Stomach (tissue), 9 donors: ENCODE measurements around the gene CCL17. TPM values are rescaled to one million over a fixed set of nuclear protein-coding genes. Genes with fewer than 3 reads are reported as not detected.

Experiments
- DNase-seq, 2 donors: peaks; one replicate each; pipeline versions ENCODE4 v3.0.0 to v3.0.0-alpha.2; 2013 to 2019
- H3K27ac ChIP-seq, 5 donors: fragments of 200-600 bp in 4 of 5; sonication (generic) in 4 of 5; one replicate each; pipeline ENCODE4 v1.5.1; 2013 to 2019; ENCODE audit warnings: mild to moderate bottlenecking in 1 of 5, moderate library complexity in 1 of 5
- H3K27me3 ChIP-seq, 3 donors: fragments of 200-600 bp; sonication (generic); one replicate each; pipeline ENCODE4 v1.5.1; 2017 to 2019; ENCODE audit warnings: mixed run types in 1 of 3
- H3K36me3 ChIP-seq, 4 donors: fragments of 200-600 bp; sonication (generic); 1 replicate in 3 of 4; 2 replicates in 1 of 4; pipeline ENCODE4 v1.5.1; 2016 to 2019
- H3K4me1 ChIP-seq, 4 donors: fragments of 200-600 bp; sonication (generic); one replicate each; pipeline ENCODE4 v1.5.1; 2016 to 2019
- H3K4me3 ChIP-seq, 4 donors: fragments of 200-600 bp; sonication (generic) in 3 of 4; one replicate each; pipeline ENCODE4 v1.5.1; 2016 to 2019; ENCODE audit warnings: mild to moderate bottlenecking in 1 of 4
- H3K9me3 ChIP-seq, 4 donors: fragments of 200-600 bp; sonication (generic); one replicate each; pipeline ENCODE4 v1.5.1; 2016 to 2019
- CTCF ChIP-seq, 7 experiments: fragments of 450-650 bp in 4 of 7; fragments of 200-600 bp in 3 of 7; sonication (generic) in 3 of 7; IDR thresholded peaks; one replicate each; pipeline ENCODE4 v1.5.1; 2016 to 2019; ENCODE audit warnings: antibody characterized with exemption in 7 of 7, control low read depth in 2 of 7, mild to moderate bottlenecking in 1 of 7
- EP300 ChIP-seq: sonication (generic); formaldehyde crosslinking; IDR thresholded peaks from one replicate; pipeline ENCODE4 v1.6.1; 2017; ENCODE audit warnings: antibody characterized with exemption
- POLR2A ChIP-seq, 4 donors: fragments of 450-650 bp; IDR thresholded peaks; one replicate each; pipeline ENCODE4 v1.6.1; 2016; ENCODE audit warnings: antibody characterized with exemption in 4 of 4, control low read depth in 2 of 4, mild to moderate bottlenecking in 1 of 4, moderate library complexity in 1 of 4
- POLR2AphosphoS5 ChIP-seq, 3 donors: sonication (generic); formaldehyde crosslinking; IDR thresholded peaks; one replicate each; pipeline ENCODE4 v1.6.1; 2016; ENCODE audit warnings: antibody characterized with exemption in 3 of 3
- WGBS, 5 donors: extraction: QIAGEN DNeasy Blood & Tissue Kit in 3 of 5; methylation state at CpG; one replicate each; pipeline versions ENCODE4 v1.1.5 to v1.1.7; 2013 to 2018; 5-methylcytosine and 5-hydroxymethylcytosine counted together
- intact Hi-C: fragments of 100-400 bp; cut with DNase I; formaldehyde crosslinking; loops from one replicate; pipeline ENCODE4 v1.15.1; 2023; ENCODE audit warnings: low total_unique reads
- polyA plus RNA-seq, 3 donors: library from polyadenylated mRNA; stranded (reverse); fragments of 200-250 nt; gene quantifications; one replicate each; pipeline ENCODE4 v1.2.3, GENCODE V29; 2013
- total RNA-seq, 5 donors: library from RNA; depleted of rRNA; stranded (reverse); fragments of >200 nt; gene quantifications; one replicate each; pipeline versions ENCODE4 v1.1.0 to v1.2.3, GENCODE V29; 2014 to 2016
- donor health status: healthy with polysubstance abuse.
- donor health status: Bipolar disorder and iron deficiency.
- donor health status: healthy.

Gene CCL17
- total and polyA plus RNA-seq, 8 donors, result 3.9 TPM; not detected in 7

GRCh38 chr16:57386381-57386951 lies 18.1 kb upstream of the CCL17 start:
- intact Hi-C loops, result no loop called here

GRCh38 chr16:57387598-57388354 lies 16.8 kb upstream of the CCL17 start:
- intact Hi-C loops, result no loop called here
- H3K36me3 ChIP-seq, result peaks cover 0 to 6% (median 1%) of the 10 kb centered on the region in 4 donors
- no peak overlapping the region for H3K4me3 ChIP-seq
- TF ChIP-seq POLR2A (IDR thresholded peaks at IDR 0.05) (no peak), POLR2AphosphoS5 (IDR thresholded peaks at IDR 0.05) (no peak), CTCF (IDR thresholded peaks at IDR 0.05) (no peak)
- DNase-seq, result no peak
- peak overlapping the region in 1 of 5 donors; percentile 15 for H3K27ac ChIP-seq
- H3K4me1 ChIP-seq, result peaks cover 5 to 37% (median 27%) of the 10 kb centered on the region in 4 donors
- 59 to 87% (median 65%) methylated on average over 3 of the region's 3 CpGs for WGBS, 5 donors
- H3K27me3 ChIP-seq, result no peaks in the 10 kb centered on the region
- no peaks in the 10 kb centered on the region for H3K9me3 ChIP-seq

More at GRCh38 chr16:57386381-57386951, 18.1 kb upstream of the CCL17 start:
- DNase-seq, result peak in 1 of 2 donors; percentile 75
- Histone ChIP-seq H3K4me1 (peaks cover 5 to 32% (median 25%) of the 10 kb centered on the region in 4 donors), H3K4me3 (no peak overlapping the region), H3K9me3 (no peaks in the 10 kb centered on the region), H3K36me3 (peaks cover 0 to 17% (median 11%) of the 10 kb centered on the region in 4 donors), H3K27ac (no peak overlapping the region), H3K27me3 (no peaks in the 10 kb centered on the region)
- WGBS, 5 donors, result 72 to 87% (median 85%) methylated on average over 5 of the region's 5 CpGs
- no peak for TF ChIP-seq POLR2AphosphoS5 (IDR thresholded peaks at IDR 0.05)
- no peak for TF ChIP-seq CTCF (IDR thresholded peaks at IDR 0.05)
- no peak for TF ChIP-seq POLR2A (IDR thresholded peaks at IDR 0.05)
- no peak for TF ChIP-seq EP300

- peak overlapping the region in 1 of 5 donors; percentile 15 for H3K27ac ChIP-seq
- peak in 1 of 2 donors; percentile 76 for DNase-seq
- H3K4me1 ChIP-seq, result peaks cover 5 to 42% (median 26%) of the 10 kb centered on the region in 4 donors
- no peaks in the 10 kb centered on the region for H3K9me3 ChIP-seq
- WGBS, 5 donors, result 36 to 74% (median 52%) methylated on average over 7 of the region's 7 CpGs
- no peak overlapping the region for H3K4me3 ChIP-seq
- H3K36me3 ChIP-seq, result no peaks in the 10 kb centered on the region
- no peaks in the 10 kb centered on the region for H3K27me3 ChIP-seq
- peak in 1 of 3 donors; percentile 29 for TF ChIP-seq POLR2AphosphoS5 (IDR thresholded peaks at IDR 0.05)
- TF ChIP-seq POLR2A (IDR thresholded peaks at IDR 0.05), result no peak
- intact Hi-C loops, result no loop called here
These were observed 16.0 kb upstream of the CCL17 start for GRCh38 chr16:57388359-57389086.

GRCh38 chr16:57389087-57389468 lies 15.5 kb upstream of the CCL17 start:
- no peak overlapping the region for H3K4me3 ChIP-seq
- peaks cover 5 to 38% (median 21%) of the 10 kb centered on the region in 4 donors for H3K4me1 ChIP-seq
- DNase-seq, result no peak
- H3K27me3 ChIP-seq, result no peaks in the 10 kb centered on the region
- H3K9me3 ChIP-seq, result no peaks in the 10 kb centered on the region
- H3K27ac ChIP-seq, result no peak overlapping the region
- intact Hi-C loops, result no loop called here
- no peaks in the 10 kb centered on the region for H3K36me3 ChIP-seq
- WGBS, 5 donors, result 89 to 98% (median 94%) methylated on average over 3 of the region's 3 CpGs
- TF ChIP-seq POLR2A (IDR thresholded peaks at IDR 0.05), result no peak
- TF ChIP-seq CTCF (IDR thresholded peaks at IDR 0.05), result no peak
- TF ChIP-seq EP300, result no peak
- TF ChIP-seq POLR2AphosphoS5 (IDR thresholded peaks at IDR 0.05), result no peak
